HepG2 (cell line): ENCODE measurements around the gene CHRNG. TPM values are rescaled to one million over a fixed set of nuclear protein-coding genes. Genes with fewer than 3 reads are reported as not detected.

Experiments used
- EZH2 ChIP-seq: conservative IDR thresholded peaks from 2 replicates; pipeline ENCODE4 v1.6.1; 2012; ENCODE audit warnings: mild to moderate bottlenecking, low read depth, low read length, moderate library complexity
- GZF1 ChIP-seq: sonication (generic); formaldehyde crosslinking; IDR thresholded peaks from 2 replicates; pipeline ENCODE4 v1.5.1; 2020; ENCODE audit warnings: mild to moderate bottlenecking, missing genetic modification reagents
- HOXA9 ChIP-seq: sonication (generic); formaldehyde crosslinking; IDR thresholded peaks from 2 replicates; pipeline ENCODE4 v1.8.1; 2022; ENCODE audit warnings: missing genetic modification reagents, mild to moderate bottlenecking, moderate library complexity, borderline replicate concordance
- MIXL1 ChIP-seq: IDR thresholded peaks from 2 replicates; pipeline ENCODE4 v1.6.1; 2016
- MLLT10 ChIP-seq: sonication (generic); formaldehyde crosslinking; IDR thresholded peaks from 2 replicates; pipeline ENCODE4 v1.4.0; 2020; ENCODE audit warnings: missing genetic modification reagents
- NFYC ChIP-seq: IDR thresholded peaks from 2 replicates; pipeline ENCODE4 v1.6.1; 2016; ENCODE audit warnings: missing genetic modification reagents, missing compliant biosample characterization
- NPAS2 ChIP-seq: sonication (generic); formaldehyde crosslinking; IDR thresholded peaks from 2 replicates; pipeline ENCODE4 v1.8.0; 2022; ENCODE audit warnings: mild to moderate bottlenecking, missing genetic modification reagents, borderline replicate concordance
- POLR2AphosphoS5 ChIP-seq: IDR thresholded peaks from 2 replicates; pipeline ENCODE4 v1.6.1; 2012; ENCODE audit warnings: low read depth, low read length
- PRDM15 ChIP-seq: sonication (generic); formaldehyde crosslinking; IDR thresholded peaks from 2 replicates; pipeline ENCODE4 v1.4.0; 2020; ENCODE audit warnings: missing genetic modification reagents
- RBM22 ChIP-seq: fragments of 200-400 bp; formaldehyde crosslinking; optimal IDR thresholded peaks from 2 replicates; pipeline ENCODE3; 2017; ENCODE audit warnings: mild to moderate bottlenecking, low read length, moderate library complexity
- RELA ChIP-seq: sonication (generic); formaldehyde crosslinking; IDR thresholded peaks from 2 replicates; pipeline ENCODE4 v1.4.0; 2020; ENCODE audit warnings: missing genetic modification reagents
- REXO4 ChIP-seq: sonication (generic); formaldehyde crosslinking; IDR thresholded peaks from 2 replicates; pipeline ENCODE4 v1.8.0; 2022; ENCODE audit warnings: missing genetic modification reagents, mild to moderate bottlenecking, borderline replicate concordance
- UBTF ChIP-seq: sonication (generic); formaldehyde crosslinking; IDR thresholded peaks from 2 replicates; pipeline ENCODE4 v1.4.0; 2020; ENCODE audit warnings: mild to moderate bottlenecking, missing genetic modification reagents
- ZBTB38 ChIP-seq: sonication (generic); formaldehyde crosslinking; IDR thresholded peaks from 2 replicates; pipeline ENCODE4 v1.5.1; 2020; ENCODE audit warnings: mild to moderate bottlenecking, missing genetic modification reagents
- ZFP90 ChIP-seq: sonication (generic); formaldehyde crosslinking; IDR thresholded peaks from 2 replicates; pipeline ENCODE4 v1.8.0; 2022; ENCODE audit warnings: missing genetic modification reagents, mild to moderate bottlenecking, inconsistent platforms, borderline replicate concordance
- ZNF17 ChIP-seq: sonication (generic); formaldehyde crosslinking; IDR thresholded peaks from 2 replicates; pipeline ENCODE4 v1.5.0; 2020; ENCODE audit warnings: mild to moderate bottlenecking, missing genetic modification reagents
- ZNF333 ChIP-seq: sonication (generic); formaldehyde crosslinking; IDR thresholded peaks from 2 replicates; pipeline ENCODE4 v1.4.0; 2020; ENCODE audit warnings: mild to moderate bottlenecking, missing genetic modification reagents, borderline replicate concordance
- ZNF672 ChIP-seq: sonication (generic); formaldehyde crosslinking; IDR thresholded peaks from 2 replicates; pipeline ENCODE4 v1.8.1; 2022; ENCODE audit warnings: missing genetic modification reagents
- ZSCAN22 ChIP-seq: sonication (generic); formaldehyde crosslinking; IDR thresholded peaks from 2 replicates; pipeline ENCODE4 v1.4.0; 2020; ENCODE audit warnings: mild to moderate bottlenecking, missing genetic modification reagents
- polyA plus RNA-seq, 8 experiments: library from polyadenylated mRNA; depleted of rRNA in 3 of 8; stranded (reverse) in 7 of 8; unstranded in 1 of 8; fragments of >200 nt; fragmentation: Illumina TruSeq in 4 of 8; extraction: Trizol in 4 of 8; gene quantifications; 2 replicates each; pipeline versions ENCODE4 v1.2.1 to v1.2.3, GENCODE V29; 2011 to 2016; ENCODE audit warnings: low read depth in 4 of 8, missing spikeins in 1 of 8, mixed read lengths in 1 of 8; ENCODE audit not compliant: insufficient read depth in 1 of 8
- total RNA-seq, 5 experiments: library from RNA; depleted of rRNA; stranded (reverse); fragments of >200 nt; fragmentation: Illumina TruSeq; extraction: Trizol; gene quantifications; 2 replicates each; pipeline ENCODE4 v1.2.3, GENCODE V29; 2016; ENCODE audit warnings: low read depth in 1 of 5
- TF ChIP-seq, protein P1 (sequence below): sonication (generic); formaldehyde crosslinking; conservative IDR thresholded peaks from 2 replicates; pipeline ENCODE4 v1.8.0; 2022; ENCODE audit warnings: low read depth, missing genetic modification reagents
- TF ChIP-seq, protein P2 (sequence below): IDR thresholded peaks from 2 replicates; pipeline ENCODE4 v1.6.1; 2012; ENCODE audit warnings: inconsistent platforms

Gene CHRNG
- total and polyA plus RNA-seq, 2 of the 13 experiments (the other 11 are each of a cell fraction or from before 2014, with no cell fraction given): not detected

- TF ChIP-seq NPAS2 (CRISPR knock-in tag) (no peak), POLR2AphosphoS5 (no peak), ZNF17 (CRISPR knock-in tag) (no peak), ZBTB38 (CRISPR knock-in tag) (peak; percentile 48; the same call in 1 of the 2 replicates), ZNF333 (CRISPR knock-in tag) (no peak), MIXL1 (CRISPR knock-in tag) (no peak), GZF1 (CRISPR knock-in tag) (no peak), ZNF672 (CRISPR knock-in tag) (no peak), EZH2 (peak; percentile 84), MLLT10 (CRISPR knock-in tag) (no peak), RELA (CRISPR knock-in tag) (peak; percentile 15; the same call in 1 of the 2 replicates), REXO4 (CRISPR knock-in tag) (no peak), ZSCAN22 (CRISPR knock-in tag) (no peak), RBM22 (no peak), HOXA9 (CRISPR knock-in tag) (no peak), ZFP90 (CRISPR knock-in tag) (no peak; the same call in 1 of the 2 replicates), PRDM15 (no peak), NFYC (CRISPR knock-in tag) (no peak), UBTF (CRISPR knock-in tag) (peak; percentile 96)
- TF ChIP-seq, protein P1, sequence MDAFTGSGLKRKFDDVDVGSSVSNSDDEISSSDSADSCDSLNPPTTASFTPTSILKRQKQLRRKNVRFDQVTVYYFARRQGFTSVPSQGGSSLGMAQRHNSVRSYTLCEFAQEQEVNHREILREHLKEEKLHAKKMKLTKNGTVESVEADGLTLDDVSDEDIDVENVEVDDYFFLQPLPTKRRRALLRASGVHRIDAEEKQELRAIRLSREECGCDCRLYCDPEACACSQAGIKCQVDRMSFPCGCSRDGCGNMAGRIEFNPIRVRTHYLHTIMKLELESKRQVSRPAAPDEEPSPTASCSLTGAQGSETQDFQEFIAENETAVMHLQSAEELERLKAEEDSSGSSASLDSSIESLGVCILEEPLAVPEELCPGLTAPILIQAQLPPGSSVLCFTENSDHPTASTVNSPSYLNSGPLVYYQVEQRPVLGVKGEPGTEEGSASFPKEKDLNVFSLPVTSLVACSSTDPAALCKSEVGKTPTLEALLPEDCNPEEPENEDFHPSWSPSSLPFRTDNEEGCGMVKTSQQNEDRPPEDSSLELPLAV (CRISPR knock-in tag): no peak
- TF ChIP-seq, protein P2, sequence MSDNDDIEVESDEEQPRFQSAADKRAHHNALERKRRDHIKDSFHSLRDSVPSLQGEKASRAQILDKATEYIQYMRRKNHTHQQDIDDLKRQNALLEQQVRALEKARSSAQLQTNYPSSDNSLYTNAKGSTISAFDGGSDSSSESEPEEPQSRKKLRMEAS: no peak; the same call in 1 of the 2 replicates
Measured at GRCh38 chr2:232523682-232524597, 15.6 kb upstream of the CHRNG start (continued).
